Body of pancreas (tissue), 4 donors: Measurements from ENCODE around the gene CTSF. TPM values are rescaled to one million over a fixed set of nuclear protein-coding genes. Genes with fewer than 3 reads are reported as not detected.
"Not testable (repeated sequence)": the region's sequence is repeated elsewhere in the genome, so short reads cannot be mapped to it uniquely, and the experiment has no call there.

Experiments used
- ATAC-seq: fragments of 150-250 bp; one replicate; pipeline ENCODE4 v1.9.1; 2016
- DNase-seq, 4 donors: peaks; one replicate each; pipeline ENCODE4 v3.0.0-alpha.2; 2019
- H3K27ac ChIP-seq, 4 donors: fragments of 200-600 bp; sonication (generic); 1 replicate in 3 of 4; 2 replicates in 1 of 4; pipeline versions ENCODE4 v1.5.1 to v1.6.1; 2016 to 2019; ENCODE audit warnings: mild to moderate bottlenecking in 1 of 4, mixed read lengths in 1 of 4, moderate library complexity in 1 of 4
- H3K27me3 ChIP-seq, 2 donors: fragments of 200-600 bp; sonication (generic); one replicate each; pipeline ENCODE4 v1.6.0; 2016; ENCODE audit warnings: mild to moderate bottlenecking in 1 of 2
- H3K36me3 ChIP-seq, 2 donors: fragments of 200-600 bp; sonication (generic); replicated peaks in 1 of 2; 2 replicates each; pipeline ENCODE4 v1.5.1; 2016; ENCODE audit warnings: low read depth in 2 of 2; ENCODE audit not compliant: insufficient read depth in 1 of 2
- H3K4me1 ChIP-seq: fragments of 200-600 bp; sonication (generic); one replicate; pipeline ENCODE4 v1.6.0; 2016
- H3K4me3 ChIP-seq, 2 donors: fragments of 200-600 bp; sonication (generic); 1 replicate in 1 of 2; 2 replicates in 1 of 2; pipeline ENCODE4 v1.5.1; 2016 to 2019
- H3K9me3 ChIP-seq, 3 donors: fragments of 200-600 bp; sonication (generic); 1 replicate in 2 of 3; 2 replicates in 1 of 3; pipeline ENCODE4 v1.5.1; 2016
- POLR2A ChIP-seq, 3 donors: fragments of 450-650 bp; IDR thresholded peaks; one replicate each; pipeline ENCODE4 v1.6.1; 2016; ENCODE audit warnings: antibody characterized with exemption in 3 of 3, mild to moderate bottlenecking in 2 of 3
- WGBS, 2 donors: methylation state at CpG; one replicate each; pipeline ENCODE4 v1.1.5; 2017; 5-methylcytosine and 5-hydroxymethylcytosine counted together
- intact Hi-C: fragments of 100-400 bp; cut with DNase I; formaldehyde crosslinking; loops from one replicate; pipeline ENCODE4 v1.15.1; 2023
- total RNA-seq, 2 donors: library from RNA; depleted of rRNA; stranded (reverse); fragments of >200 nt; gene quantifications; one replicate each; pipeline ENCODE4 v1.1.0, GENCODE V29; 2016
- TF ChIP-seq, protein P1 (sequence below), 7 experiments: fragments of 450-650 bp in 4 of 7; fragments of 200-600 bp in 3 of 7; sonication (generic) in 3 of 7; IDR thresholded peaks; one replicate each; pipeline ENCODE4 v1.5.1; 2016 to 2019; ENCODE audit warnings: antibody characterized with exemption in 7 of 7

Gene CTSF
- total RNA-seq, 2 donors from 2014 or later = 55.8 to 61.3 TPM

DNA sequence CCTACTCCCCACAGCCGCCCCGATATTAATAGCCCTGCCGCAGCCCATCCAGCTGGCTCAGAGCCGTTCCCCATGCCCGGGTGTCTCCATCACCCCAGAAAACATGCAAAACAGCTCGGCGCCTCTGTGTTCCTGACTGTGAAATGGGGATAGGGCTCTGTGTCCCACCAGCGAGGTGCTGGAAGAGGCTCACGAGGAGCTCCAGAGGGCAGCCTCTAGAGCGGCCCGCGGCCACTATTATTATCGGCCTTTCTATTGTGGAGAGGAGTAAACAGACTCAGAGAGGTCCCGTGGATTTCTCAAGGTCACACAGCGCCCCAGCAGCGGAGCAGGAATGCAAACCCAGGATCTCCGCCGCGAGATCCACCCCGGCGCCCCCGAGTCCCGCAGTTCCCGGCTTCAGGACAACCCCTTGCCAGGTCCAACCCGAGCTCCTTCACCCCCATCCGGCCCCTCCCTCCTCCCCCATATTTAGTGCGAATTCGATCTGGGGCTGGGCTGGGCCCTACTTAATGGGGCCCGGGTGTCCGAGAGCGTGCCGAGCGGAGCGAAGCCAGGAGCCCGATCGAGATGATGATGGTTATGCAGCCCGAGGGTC, 21.9 kb downstream of the CTSF start, which contains the start of gene ACTN3:
ACTN3 (plus strand) TSS at position 536 of the 598 bp plus-strand sequence; CDS start at position 571, 35 bp downstream.
- no peak for TF ChIP-seq POLR2A (IDR thresholded peaks at IDR 0.05)
- TF ChIP-seq, protein P1, sequence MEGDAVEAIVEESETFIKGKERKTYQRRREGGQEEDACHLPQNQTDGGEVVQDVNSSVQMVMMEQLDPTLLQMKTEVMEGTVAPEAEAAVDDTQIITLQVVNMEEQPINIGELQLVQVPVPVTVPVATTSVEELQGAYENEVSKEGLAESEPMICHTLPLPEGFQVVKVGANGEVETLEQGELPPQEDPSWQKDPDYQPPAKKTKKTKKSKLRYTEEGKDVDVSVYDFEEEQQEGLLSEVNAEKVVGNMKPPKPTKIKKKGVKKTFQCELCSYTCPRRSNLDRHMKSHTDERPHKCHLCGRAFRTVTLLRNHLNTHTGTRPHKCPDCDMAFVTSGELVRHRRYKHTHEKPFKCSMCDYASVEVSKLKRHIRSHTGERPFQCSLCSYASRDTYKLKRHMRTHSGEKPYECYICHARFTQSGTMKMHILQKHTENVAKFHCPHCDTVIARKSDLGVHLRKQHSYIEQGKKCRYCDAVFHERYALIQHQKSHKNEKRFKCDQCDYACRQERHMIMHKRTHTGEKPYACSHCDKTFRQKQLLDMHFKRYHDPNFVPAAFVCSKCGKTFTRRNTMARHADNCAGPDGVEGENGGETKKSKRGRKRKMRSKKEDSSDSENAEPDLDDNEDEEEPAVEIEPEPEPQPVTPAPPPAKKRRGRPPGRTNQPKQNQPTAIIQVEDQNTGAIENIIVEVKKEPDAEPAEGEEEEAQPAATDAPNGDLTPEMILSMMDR (IDR thresholded peaks at IDR 0.05) = no peak
- H3K27me3 ChIP-seq = no peaks in the 10 kb centered on the region
- H3K9me3 ChIP-seq = no peaks in the 10 kb centered on the region
- no peak for ATAC-seq
- DNase-seq = peak; percentile 24 to 33 (median 32)
- intact Hi-C loops = no loop called here
- H3K36me3 ChIP-seq = peaks cover 0 to 3% of the 10 kb centered on the region in 2 donors
- peak within 1 kb of the TSS in 2 of 4 donors; percentile 80 to 81 for H3K27ac ChIP-seq
- H3K4me1 ChIP-seq = peaks cover 21% of the 10 kb centered on the region
- 3% methylated on average over 19 to 37 of the region's 37 CpGs for WGBS, 2 donors
- H3K4me3 ChIP-seq = peak within 1 kb of the TSS; percentile 35 to 79

DNA sequence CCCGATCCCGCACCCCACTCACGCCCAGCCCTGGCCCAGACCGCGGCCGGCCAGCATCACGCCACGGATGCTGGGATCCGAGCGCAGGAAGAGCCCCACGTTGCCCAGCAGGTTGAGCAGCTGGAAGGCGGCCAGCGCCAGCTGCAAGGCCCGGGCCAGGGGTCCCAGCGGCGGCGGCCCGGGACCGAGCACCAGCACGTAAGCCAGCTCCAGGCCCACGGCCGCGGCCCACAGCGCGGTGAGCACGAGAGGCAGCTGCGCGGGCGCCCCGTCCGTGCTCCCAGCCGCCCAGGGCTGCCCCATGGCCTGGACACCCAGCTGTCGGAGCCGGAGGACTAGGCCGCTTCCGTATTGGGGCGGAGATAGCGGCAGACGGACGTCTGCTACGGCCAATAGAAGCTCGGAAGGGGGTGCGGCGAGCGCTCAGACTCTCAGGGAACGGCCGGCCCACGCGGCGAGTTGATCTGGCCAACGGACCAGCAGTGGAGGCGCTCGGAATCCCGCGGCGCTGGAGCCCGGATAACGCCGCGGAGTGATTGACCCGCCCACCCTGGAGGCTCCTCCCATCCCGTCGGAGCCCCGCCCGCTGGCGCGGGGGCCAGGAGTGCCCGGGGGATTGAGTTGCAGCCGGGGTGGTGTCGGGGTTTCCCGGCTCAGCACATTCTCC, 22.6 kb downstream of the CTSF start, which contains the start of gene ZDHHC24:
ZDHHC24 (minus strand) TSS at position 348 of the 667 bp plus-strand sequence; CDS start at position 303, 45 bp downstream.
- Histone ChIP-seq H3K4me3 (peak within 1 kb of the TSS; percentile 35 to 79), H3K36me3 (peaks cover 0 to 4% of the 10 kb centered on the region in 2 donors), H3K27ac (peak within 1 kb of the TSS in 2 of 4 donors; percentile 80 to 81), H3K9me3 (no peaks in the 10 kb centered on the region), H3K27me3 (no peaks in the 10 kb centered on the region), H3K4me1 (peaks cover 21% of the 10 kb centered on the region)
- ATAC-seq (peak; percentile 97), DNase-seq (peak; percentile 97 to 98 (median 98))
- TF ChIP-seq, protein P1 (IDR thresholded peaks at IDR 0.05) = peak in 1 of 7 experiments; percentile 2
- peak; percentile 69 to 82 (median 76) for TF ChIP-seq POLR2A (IDR thresholded peaks at IDR 0.05)
- intact Hi-C loops = no loop called here
- WGBS, 2 donors = 0% methylated on average over 17 to 69 of the region's 71 CpGs

DNA sequence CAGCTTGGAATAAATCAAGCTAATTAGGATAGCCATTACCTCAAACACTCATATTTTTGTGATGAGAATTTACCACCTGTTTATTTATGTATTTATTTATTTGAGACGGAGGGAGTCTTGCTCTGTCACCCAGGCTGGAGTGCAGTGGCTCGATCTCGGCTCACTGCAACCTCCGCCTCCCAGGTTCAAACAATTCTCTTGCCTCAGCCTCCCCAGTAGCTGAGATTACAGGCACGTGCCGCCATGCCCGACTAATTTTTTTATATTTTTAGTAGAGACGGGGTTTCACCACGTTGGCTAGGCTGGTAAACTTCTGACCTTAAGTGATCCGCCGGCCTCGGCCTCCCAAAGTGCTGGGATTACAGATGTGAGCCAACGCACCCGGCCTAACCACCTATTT, 23.5 kb downstream of the CTSF start:
- intact Hi-C loops, DNase-seq, ATAC-seq, H3K27me3 ChIP-seq, H3K36me3 ChIP-seq, H3K9me3 ChIP-seq, H3K27ac ChIP-seq: not testable (repeated sequence)
- Histone ChIP-seq H3K4me3 (peak overlapping the region in 1 of 2 donors; percentile 35), H3K4me1 (peaks cover 21% of the 10 kb centered on the region)
- 44 to 51% methylated on average over 14 of the region's 14 CpGs for WGBS, 2 donors

DNA sequence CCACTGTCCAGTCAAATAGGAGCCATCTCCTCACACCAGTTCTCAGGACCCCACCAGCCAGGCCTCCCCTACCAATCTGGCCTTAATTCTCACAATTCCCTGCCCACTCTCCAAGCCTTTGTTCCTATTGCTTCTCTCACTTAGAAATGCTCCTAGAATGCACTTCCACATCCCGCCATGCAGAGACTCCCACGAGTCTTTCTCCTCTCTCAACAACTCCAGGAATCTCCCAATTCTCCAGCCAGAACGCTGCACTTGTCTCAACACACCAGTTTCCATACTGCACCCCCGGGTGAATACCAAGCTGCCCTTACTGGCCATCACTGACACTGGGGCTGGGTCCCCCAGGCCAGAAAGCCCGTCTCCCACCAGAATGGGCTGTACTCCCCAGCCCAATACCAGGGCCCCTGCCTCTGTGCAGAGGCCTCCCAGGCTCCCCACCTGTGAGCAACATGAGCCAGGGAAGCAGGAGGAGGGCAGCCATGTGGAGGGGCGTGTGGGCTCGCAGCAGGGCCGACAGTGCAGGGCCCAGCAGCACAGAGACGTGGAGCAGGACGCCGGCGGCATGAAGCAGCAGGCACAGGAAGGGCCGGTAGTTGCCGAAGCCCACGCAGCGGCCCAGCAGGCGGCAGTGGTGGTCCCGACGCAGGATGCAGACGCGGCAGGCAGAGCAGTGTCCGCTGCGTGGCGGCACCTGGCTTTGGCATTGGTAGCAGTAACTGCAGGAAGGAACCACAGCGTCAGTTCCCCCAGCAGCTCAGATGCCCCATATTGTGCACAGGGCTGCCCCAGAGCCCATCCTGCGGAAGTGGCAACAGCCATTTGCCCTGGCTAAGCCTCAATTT, 24.9 kb downstream of the CTSF start:
- no peaks in the 10 kb centered on the region for H3K27me3 ChIP-seq
- H3K4me1 ChIP-seq = peaks cover 21% of the 10 kb centered on the region
- peak in 3 of 4 donors; percentile 24 to 36 (median 28) for DNase-seq
- TF ChIP-seq POLR2A (IDR thresholded peaks at IDR 0.05) = no peak
- TF ChIP-seq, protein P1 (IDR thresholded peaks at IDR 0.05) = peak in 1 of 7 experiments; percentile 6
- H3K4me3 ChIP-seq = no peak overlapping the region
- no peaks in the 10 kb centered on the region for H3K9me3 ChIP-seq
- ATAC-seq = no peak
- no peak overlapping the region for H3K27ac ChIP-seq
- WGBS, 2 donors = 48 to 88% methylated on average over 7 to 26 of the region's 26 CpGs
- peaks cover 0 to 8% of the 10 kb centered on the region in 2 donors for H3K36me3 ChIP-seq
- intact Hi-C loops = no loop called here

DNA sequence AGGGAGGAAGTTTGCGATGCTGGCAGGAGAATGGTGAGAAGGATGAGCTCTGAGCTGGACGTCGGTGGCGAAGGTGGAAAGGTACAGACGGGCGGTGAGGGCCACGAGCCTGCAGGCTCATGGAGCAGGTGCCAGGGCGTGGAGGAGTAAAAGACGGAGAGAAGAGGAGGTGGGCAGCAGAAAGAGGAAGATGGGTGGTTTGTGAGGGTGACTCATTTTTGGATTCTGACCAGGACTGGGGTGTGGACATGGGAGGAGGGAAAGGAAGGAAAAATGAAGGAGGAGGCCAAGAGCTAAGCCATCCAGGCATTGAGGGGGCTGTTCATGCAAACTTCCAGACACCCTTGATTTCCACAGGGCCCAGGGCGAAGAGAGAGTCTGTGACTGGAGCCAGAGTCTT, 26.0 kb downstream of the CTSF start:
- H3K27ac ChIP-seq = no peak overlapping the region
- H3K4me3 ChIP-seq = no peak overlapping the region
- peaks cover 21% of the 10 kb centered on the region for H3K4me1 ChIP-seq
- intact Hi-C loops = no loop called here
- no peak for TF ChIP-seq POLR2A (IDR thresholded peaks at IDR 0.05)
- TF ChIP-seq, protein P1 (IDR thresholded peaks at IDR 0.05) = no peak
- no peak for ATAC-seq
- WGBS, 2 donors = 87 to 88% methylated on average over 10 of the region's 10 CpGs
- H3K27me3 ChIP-seq = no peaks in the 10 kb centered on the region
- no peaks in the 10 kb centered on the region for H3K9me3 ChIP-seq
- peaks cover 0 to 8% of the 10 kb centered on the region in 2 donors for H3K36me3 ChIP-seq
- DNase-seq = no peak
